ENCODE measurements around the gene TRIM54. TPM values are rescaled to one million over a fixed set of nuclear protein-coding genes. Genes with fewer than 3 reads are reported as not detected.
"Not testable (repeated sequence)": the region's sequence is repeated elsewhere in the genome, so short reads cannot be mapped to it uniquely, and the experiment has no call there.

TRIM54 gene
- total RNA-seq, 1 donor from 2014 or later: not detected

GRCh38 chr2:27336173-27336572, 53.9 kb downstream of the TRIM54 start:
- no peaks in the 10 kb centered on the region for H3K4me1 Mint-ChIP-seq (ENCODE audit: unreplicated experiment)
- peaks cover 25% of the 10 kb centered on the region for H3K36me3 Mint-ChIP-seq (ENCODE audit: unreplicated experiment)
- H3K4me3 Mint-ChIP-seq (ENCODE audit: unreplicated experiment): no peak overlapping the region
- H3K9me3 Mint-ChIP-seq (ENCODE audit: unreplicated experiment): no peaks in the 10 kb centered on the region
- TF ChIP-seq CTCF (IDR thresholded peaks at IDR 0.05): no peak
- DNase-seq (ENCODE audit: extremely low spot score, unreplicated experiment): no peak
- no peak overlapping the region for H3K27ac Mint-ChIP-seq (ENCODE audit: unreplicated experiment)
- no peaks in the 10 kb centered on the region for H3K27me3 Mint-ChIP-seq (ENCODE audit: unreplicated experiment)

- Mint-ChIP-seq H3K36me3 (ENCODE audit: unreplicated experiment) (peaks cover 14% of the 10 kb centered on the region), H3K9me3 (ENCODE audit: unreplicated experiment) (no peaks in the 10 kb centered on the region), H3K27me3 (ENCODE audit: unreplicated experiment) (no peaks in the 10 kb centered on the region), H3K27ac (ENCODE audit: unreplicated experiment) (no peak overlapping the region), H3K4me1 (ENCODE audit: unreplicated experiment) (peaks cover 6% of the 10 kb centered on the region), H3K4me3 (ENCODE audit: unreplicated experiment) (no peak overlapping the region)
- no peak for DNase-seq (ENCODE audit: extremely low spot score, unreplicated experiment)
- no peak for TF ChIP-seq CTCF (IDR thresholded peaks at IDR 0.05)
These were observed 65.4 kb downstream of the TRIM54 start for GRCh38 chr2:27347641-27348040.

- DNase-seq (ENCODE audit: extremely low spot score, unreplicated experiment): no peak
- H3K27me3 Mint-ChIP-seq (ENCODE audit: unreplicated experiment): no peaks in the 10 kb centered on the region
- no peak overlapping the region for H3K4me3 Mint-ChIP-seq (ENCODE audit: unreplicated experiment)
- peaks cover 13% of the 10 kb centered on the region for H3K36me3 Mint-ChIP-seq (ENCODE audit: unreplicated experiment)
- H3K9me3 Mint-ChIP-seq (ENCODE audit: unreplicated experiment): no peaks in the 10 kb centered on the region
- H3K27ac Mint-ChIP-seq (ENCODE audit: unreplicated experiment): no peak overlapping the region
- no peak for TF ChIP-seq CTCF (IDR thresholded peaks at IDR 0.05)
- H3K4me1 Mint-ChIP-seq (ENCODE audit: unreplicated experiment): peaks cover 19% of the 10 kb centered on the region
These were observed 68.0 kb downstream of the TRIM54 start for GRCh38 chr2:27350106-27350693.

- Mint-ChIP-seq H3K27ac (ENCODE audit: unreplicated experiment) (no peak overlapping the region), H3K4me3 (ENCODE audit: unreplicated experiment) (no peak overlapping the region), H3K27me3 (ENCODE audit: unreplicated experiment) (no peaks in the 10 kb centered on the region), H3K36me3 (ENCODE audit: unreplicated experiment) (peaks cover 13% of the 10 kb centered on the region), H3K4me1 (ENCODE audit: unreplicated experiment) (peaks cover 30% of the 10 kb centered on the region), H3K9me3 (ENCODE audit: unreplicated experiment) (no peaks in the 10 kb centered on the region)
- TF ChIP-seq CTCF (IDR thresholded peaks at IDR 0.05): no peak
- no peak for DNase-seq (ENCODE audit: extremely low spot score, unreplicated experiment)
These were observed 69.8 kb downstream of the TRIM54 start for GRCh38 chr2:27351802-27352598.

GRCh38 chr2:27353386-27353761, 71.1 kb downstream of the TRIM54 start:
- H3K27me3 Mint-ChIP-seq (ENCODE audit: unreplicated experiment); H3K27ac Mint-ChIP-seq (ENCODE audit: unreplicated experiment); H3K9me3 Mint-ChIP-seq (ENCODE audit: unreplicated experiment); H3K4me3 Mint-ChIP-seq (ENCODE audit: unreplicated experiment); H3K36me3 Mint-ChIP-seq (ENCODE audit: unreplicated experiment); DNase-seq (ENCODE audit: extremely low spot score, unreplicated experiment): not testable (repeated sequence)
- H3K4me1 Mint-ChIP-seq (ENCODE audit: unreplicated experiment): peaks cover 37% of the 10 kb centered on the region
